ENCODE results near the gene SRSF11.

- TF ChIP-seq, protein P1, sequence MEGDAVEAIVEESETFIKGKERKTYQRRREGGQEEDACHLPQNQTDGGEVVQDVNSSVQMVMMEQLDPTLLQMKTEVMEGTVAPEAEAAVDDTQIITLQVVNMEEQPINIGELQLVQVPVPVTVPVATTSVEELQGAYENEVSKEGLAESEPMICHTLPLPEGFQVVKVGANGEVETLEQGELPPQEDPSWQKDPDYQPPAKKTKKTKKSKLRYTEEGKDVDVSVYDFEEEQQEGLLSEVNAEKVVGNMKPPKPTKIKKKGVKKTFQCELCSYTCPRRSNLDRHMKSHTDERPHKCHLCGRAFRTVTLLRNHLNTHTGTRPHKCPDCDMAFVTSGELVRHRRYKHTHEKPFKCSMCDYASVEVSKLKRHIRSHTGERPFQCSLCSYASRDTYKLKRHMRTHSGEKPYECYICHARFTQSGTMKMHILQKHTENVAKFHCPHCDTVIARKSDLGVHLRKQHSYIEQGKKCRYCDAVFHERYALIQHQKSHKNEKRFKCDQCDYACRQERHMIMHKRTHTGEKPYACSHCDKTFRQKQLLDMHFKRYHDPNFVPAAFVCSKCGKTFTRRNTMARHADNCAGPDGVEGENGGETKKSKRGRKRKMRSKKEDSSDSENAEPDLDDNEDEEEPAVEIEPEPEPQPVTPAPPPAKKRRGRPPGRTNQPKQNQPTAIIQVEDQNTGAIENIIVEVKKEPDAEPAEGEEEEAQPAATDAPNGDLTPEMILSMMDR (IDR thresholded peaks at IDR 0.05 in 4 of 5, conservative IDR thresholded peaks at IDR 0.05 in 1 of 5): no peak
- no peak for TF ChIP-seq POLR2A (IDR thresholded peaks at IDR 0.05)
Measured at GRCh38 chr1:70248729-70249128, 27.5 kb downstream of the SRSF11 start.
